ENCODE data around the gene ZNF324B.

GRCh38 chr19:58483776-58484175, 32.4 kb downstream of the ZNF324B start:
- TF ChIP-seq CTCF (IDR thresholded peaks at IDR 0.05; ENCODE audit: insufficient read depth, low read length, poor library complexity, severe bottlenecking) (no peak), EZH2phosphoT487 (conservative IDR thresholded peaks at IDR 0.05; ENCODE audit: low read length) (no peak)

All from SU-DHL-6 (cell line).